GM18507 (cell line): ENCODE measurements around the gene SERPING1.
"Not testable (repeated sequence)": the region's sequence is repeated elsewhere in the genome, so short reads cannot be mapped to it uniquely, and the experiment has no call there.

Source experiments
- DNase-seq: peaks from one replicate; pipeline ENCODE4 v3.0.0; 2011; ENCODE audit warnings: low read depth; ENCODE audit not compliant: insufficient read length; ENCODE audit errors: extremely low spot score
- FAIRE-seq: peaks from 2 replicates; lab custom pipeline; 2011; peaks lifted over from hg19 to GRCh38; lab: Jason Lieb, UNC

The SERPING1 gene

GRCh38 chr11:57649826-57650738 lies 52.6 kb downstream of the SERPING1 start, which contains the start of gene YPEL4:
YPEL4 (minus strand) TSS chr11:57649912; CDS start chr11:57647107, 2,805 bp downstream.
- DNase-seq (no peak), FAIRE-seq (no peak)

DNA sequence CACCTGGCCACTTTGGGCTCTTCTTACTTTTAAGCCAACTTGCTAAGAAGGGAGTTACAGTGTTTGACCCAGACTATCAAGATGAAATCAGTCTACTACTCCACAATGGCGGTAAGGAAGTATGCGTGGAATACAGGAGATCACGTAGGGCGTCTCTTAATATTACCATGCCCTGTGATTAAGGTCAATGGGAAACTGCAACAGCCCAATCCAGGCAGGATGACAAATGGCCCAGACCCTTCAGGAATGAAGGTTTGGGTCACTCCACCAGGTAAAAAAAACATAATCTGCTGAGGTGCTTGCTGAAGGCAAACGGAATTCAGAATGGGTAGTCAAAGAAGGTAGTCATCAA lies 53.2 kb downstream of the SERPING1 start:
- FAIRE-seq (no peak), DNase-seq (no peak)

GRCh38 chr11:57651408-57651807 lies 53.9 kb downstream of the SERPING1 start:
- DNase-seq (no peak), FAIRE-seq (no peak)

DNA sequence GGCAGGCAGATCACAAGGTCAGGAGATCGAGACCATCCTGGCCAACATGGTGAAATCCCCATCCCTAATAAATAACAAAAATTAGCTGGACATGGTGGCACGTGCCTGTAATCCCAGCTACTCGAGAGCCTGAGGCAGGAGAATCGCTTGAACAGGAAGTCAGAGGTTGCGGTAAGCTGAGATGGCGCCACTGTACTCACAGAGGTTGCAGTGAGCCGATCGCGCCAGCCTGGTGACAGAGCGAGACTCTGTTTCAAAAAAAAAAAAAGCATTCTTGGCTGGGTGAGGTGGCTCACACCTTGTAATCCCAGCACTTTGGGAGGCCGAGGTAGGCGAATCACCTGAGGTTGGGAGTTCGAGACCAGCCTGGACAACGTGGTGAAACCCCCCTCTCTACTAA lies 54.7 kb downstream of the SERPING1 start:
- FAIRE-seq, DNase-seq: not testable (repeated sequence)

- FAIRE-seq (no peak), DNase-seq (no peak)
Observed at GRCh38 chr11:57652662-57653061, 55.2 kb downstream of the SERPING1 start.

DNA sequence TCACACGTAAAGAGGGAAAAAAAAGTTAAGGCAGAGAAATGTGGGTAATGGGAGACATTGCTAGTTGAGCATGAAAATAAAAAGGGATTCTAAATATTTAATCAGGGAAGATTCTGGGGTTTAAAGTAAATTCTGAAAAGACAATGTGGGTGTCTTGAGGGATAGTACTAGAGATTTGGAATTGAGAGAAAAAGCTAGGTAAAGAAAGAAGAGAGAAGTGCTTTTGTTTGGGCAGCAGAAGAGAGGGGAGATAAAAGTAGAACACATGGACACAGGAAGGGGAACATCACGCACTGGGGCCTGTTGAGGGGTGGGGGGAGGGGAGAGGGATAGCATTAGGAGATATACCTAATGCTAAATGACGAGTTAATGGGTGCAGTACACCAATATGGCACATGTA lies 55.7 kb downstream of the SERPING1 start:
- DNase-seq = no peak
- no peak for FAIRE-seq

- DNase-seq (no peak), FAIRE-seq (no peak)
Observed at GRCh38 chr11:57656885-57657193, 59.4 kb downstream of the SERPING1 start.

GRCh38 chr11:57657194-57658022 lies 59.9 kb downstream of the SERPING1 start, which contains the start of gene CLP1:
CLP1 (plus strand) TSS chr11:57657762; CDS start chr11:57659477, 1,715 bp downstream.
- peak; percentile 91 for DNase-seq
- FAIRE-seq = peak; percentile 98

DNA sequence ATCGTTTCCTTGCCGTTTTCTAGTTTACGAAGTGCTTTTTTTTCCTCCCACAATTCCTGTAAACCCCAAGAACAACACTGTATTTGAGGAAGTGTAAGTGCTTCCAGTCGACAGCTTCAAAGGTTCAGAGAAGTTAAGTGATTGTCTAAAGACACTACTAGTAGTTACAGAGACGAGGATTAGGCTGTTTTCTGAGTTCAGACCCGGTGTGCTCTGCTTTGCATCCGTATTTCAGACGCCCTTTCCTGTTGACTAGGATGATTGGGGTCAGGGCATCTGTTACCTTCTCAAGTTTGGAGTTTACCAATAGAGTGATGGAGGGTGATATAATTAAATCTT lies 60.5 kb downstream of the SERPING1 start:
- FAIRE-seq (no peak), DNase-seq (no peak)

- FAIRE-seq (no peak), DNase-seq (no peak)
Observed at GRCh38 chr11:57659669-57660068, 62.2 kb downstream of the SERPING1 start.

DNA sequence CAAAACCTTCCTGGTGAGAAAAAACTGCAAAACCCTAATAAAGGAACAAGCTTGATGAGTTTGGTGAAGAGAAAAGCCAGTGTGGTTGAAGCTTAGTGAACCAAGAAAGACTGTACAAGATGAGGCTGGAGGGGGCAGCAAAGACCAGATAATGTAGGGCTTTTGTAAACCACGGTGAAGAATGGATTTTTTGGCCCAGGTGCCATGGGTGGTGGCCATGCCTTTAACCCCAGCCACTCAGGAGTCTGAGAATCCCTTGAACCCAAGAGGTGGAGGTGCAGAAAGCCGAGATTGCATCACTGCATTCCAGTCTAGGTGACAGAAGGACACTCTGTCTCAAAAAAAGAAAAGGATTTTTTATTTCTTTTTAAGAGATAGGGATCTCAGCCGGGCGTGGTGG lies 65.4 kb downstream of the SERPING1 start:
- DNase-seq = no peak
- no peak for FAIRE-seq

DNA sequence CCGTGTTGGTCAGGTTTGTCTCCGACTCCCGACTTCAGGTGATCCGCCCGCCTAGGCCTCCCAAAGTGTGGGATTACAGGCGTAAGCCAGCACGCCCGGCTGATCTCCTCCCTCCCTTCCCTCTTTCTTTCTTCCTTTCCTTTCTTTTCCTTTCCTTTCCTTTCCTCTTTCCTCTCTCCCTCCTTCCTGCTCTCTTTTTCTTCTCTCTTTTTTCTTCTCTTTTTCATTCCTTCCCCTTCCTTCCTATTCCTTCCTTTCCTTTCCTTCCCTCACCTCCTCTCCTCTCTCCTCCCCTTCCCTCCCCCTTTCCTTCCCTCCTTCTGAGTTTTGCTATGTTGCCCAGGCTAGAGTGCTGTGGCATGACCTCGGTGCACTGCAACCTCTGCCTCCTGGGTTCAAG lies 66.5 kb downstream of the SERPING1 start:
- FAIRE-seq (no peak), DNase-seq (no peak)
